Stimulated activated CD8-positive, alpha-beta memory T cell treated with anti-CD3 and anti-CD28 coated beads, Interleukin-7, amount 100 ng/mL, for 24 hours (primary cell): ENCODE measurements around the gene FSTL4.

Experiments
- DNase-seq: peaks from one replicate; pipeline ENCODE4 v3.0.0-alpha.2; 2020; ENCODE audit warnings: low read depth

Gene FSTL4

GRCh38 chr5:133260715-133261114, 351.6 kb downstream of the FSTL4 start:
- DNase-seq: no peak

GRCh38 chr5:133259199-133259997, 352.9 kb downstream of the FSTL4 start:
- no peak for DNase-seq

GRCh38 chr5:133257977-133258376, 354.4 kb downstream of the FSTL4 start:
- DNase-seq: no peak

- DNase-seq: no peak
These were observed 356.1 kb downstream of the FSTL4 start for GRCh38 chr5:133256276-133256675.

GRCh38 chr5:133254803-133255202, 357.5 kb downstream of the FSTL4 start:
- DNase-seq: no peak

- no peak for DNase-seq
These were observed 358.7 kb downstream of the FSTL4 start for GRCh38 chr5:133253671-133254070.

GRCh38 chr5:133253070-133253469, 359.3 kb downstream of the FSTL4 start:
- no peak for DNase-seq

GRCh38 chr5:133252133-133252480, 360.2 kb downstream of the FSTL4 start:
- DNase-seq: no peak

GRCh38 chr5:133251296-133252132, 360.8 kb downstream of the FSTL4 start:
- no peak for DNase-seq

- DNase-seq: no peak
These were observed 361.8 kb downstream of the FSTL4 start for GRCh38 chr5:133250527-133250926.

- no peak for DNase-seq
These were observed 362.7 kb downstream of the FSTL4 start for GRCh38 chr5:133249593-133249992.

GRCh38 chr5:133247881-133248624, 364.3 kb downstream of the FSTL4 start:
- DNase-seq: no peak

GRCh38 chr5:133247151-133247709, 365.1 kb downstream of the FSTL4 start:
- no peak for DNase-seq

GRCh38 chr5:133246376-133247150, 365.8 kb downstream of the FSTL4 start:
- no peak for DNase-seq

GRCh38 chr5:133246053-133246370, 366.3 kb downstream of the FSTL4 start:
- DNase-seq: no peak

- no peak for DNase-seq
These were observed 366.9 kb downstream of the FSTL4 start for GRCh38 chr5:133245191-133246052.

- DNase-seq: no peak
These were observed 368.1 kb downstream of the FSTL4 start for GRCh38 chr5:133244242-133244641.

GRCh38 chr5:133243196-133243595, 369.1 kb downstream of the FSTL4 start:
- no peak for DNase-seq

GRCh38 chr5:133242221-133242835, 370.0 kb downstream of the FSTL4 start:
- DNase-seq: no peak
